ENCODE measurements around the gene PTDSS2.

The PTDSS2 gene

GRCh38 chr11:491358-491757, 41.3 kb downstream of the PTDSS2 start:
- TF ChIP-seq, protein P1, sequence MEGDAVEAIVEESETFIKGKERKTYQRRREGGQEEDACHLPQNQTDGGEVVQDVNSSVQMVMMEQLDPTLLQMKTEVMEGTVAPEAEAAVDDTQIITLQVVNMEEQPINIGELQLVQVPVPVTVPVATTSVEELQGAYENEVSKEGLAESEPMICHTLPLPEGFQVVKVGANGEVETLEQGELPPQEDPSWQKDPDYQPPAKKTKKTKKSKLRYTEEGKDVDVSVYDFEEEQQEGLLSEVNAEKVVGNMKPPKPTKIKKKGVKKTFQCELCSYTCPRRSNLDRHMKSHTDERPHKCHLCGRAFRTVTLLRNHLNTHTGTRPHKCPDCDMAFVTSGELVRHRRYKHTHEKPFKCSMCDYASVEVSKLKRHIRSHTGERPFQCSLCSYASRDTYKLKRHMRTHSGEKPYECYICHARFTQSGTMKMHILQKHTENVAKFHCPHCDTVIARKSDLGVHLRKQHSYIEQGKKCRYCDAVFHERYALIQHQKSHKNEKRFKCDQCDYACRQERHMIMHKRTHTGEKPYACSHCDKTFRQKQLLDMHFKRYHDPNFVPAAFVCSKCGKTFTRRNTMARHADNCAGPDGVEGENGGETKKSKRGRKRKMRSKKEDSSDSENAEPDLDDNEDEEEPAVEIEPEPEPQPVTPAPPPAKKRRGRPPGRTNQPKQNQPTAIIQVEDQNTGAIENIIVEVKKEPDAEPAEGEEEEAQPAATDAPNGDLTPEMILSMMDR (IDR thresholded peaks at IDR 0.05; ENCODE audit: control extremely low read depth, extremely low read depth, low read depth, missing control alignments): no peak
- ChIA-PET CTCF (no interaction called here), POLR2A (no interaction called here)
- DNase-seq (ENCODE audit: extremely low spot score): no peak

GRCh38 chr11:492427-493226, 42.5 kb downstream of the PTDSS2 start:
- POLR2A ChIA-PET: no interaction called here
- no peak for DNase-seq (ENCODE audit: extremely low spot score)
- CTCF ChIA-PET: interaction anchor here (2.3 kb wide), 1 partner anchor 9 kb away, joined by 6 read pairs; no protein-coding TSS in a partner anchor
- TF ChIP-seq, protein P1 (IDR thresholded peaks at IDR 0.05; ENCODE audit: control extremely low read depth, extremely low read depth, low read depth, missing control alignments): no peak

- TF ChIP-seq, protein P1 (IDR thresholded peaks at IDR 0.05; ENCODE audit: control extremely low read depth, extremely low read depth, low read depth, missing control alignments): no peak
- CTCF ChIA-PET: no interaction called here
- POLR2A ChIA-PET: no interaction called here
- no peak for DNase-seq (ENCODE audit: extremely low spot score)
Observed at GRCh38 chr11:494761-495536, 44.9 kb downstream of the PTDSS2 start.

DNA sequence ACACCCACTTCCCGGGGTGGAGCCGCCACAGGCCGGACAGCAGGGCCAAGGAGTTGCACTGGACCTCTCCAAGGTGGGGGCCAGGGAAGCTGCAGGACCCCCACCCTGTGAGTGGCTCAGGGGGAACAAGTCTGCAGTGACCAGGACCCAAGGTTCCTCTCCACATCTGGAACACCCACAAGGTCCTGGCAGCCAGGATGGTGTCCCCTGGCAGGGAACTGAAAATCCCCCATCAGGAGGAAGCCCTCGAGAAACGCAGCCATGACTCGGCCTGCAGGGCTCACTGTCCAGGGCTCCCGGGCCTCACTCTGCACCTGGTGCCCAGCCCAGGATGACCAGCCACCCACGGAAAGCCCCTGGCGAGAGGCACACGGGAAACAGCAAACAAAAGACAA, 45.5 kb downstream of the PTDSS2 start:
- TF ChIP-seq, protein P1 (IDR thresholded peaks at IDR 0.05; ENCODE audit: control extremely low read depth, extremely low read depth, low read depth, missing control alignments): no peak
- CTCF ChIA-PET: no interaction called here
- DNase-seq (ENCODE audit: extremely low spot score): no peak
- POLR2A ChIA-PET: no interaction called here

DNA sequence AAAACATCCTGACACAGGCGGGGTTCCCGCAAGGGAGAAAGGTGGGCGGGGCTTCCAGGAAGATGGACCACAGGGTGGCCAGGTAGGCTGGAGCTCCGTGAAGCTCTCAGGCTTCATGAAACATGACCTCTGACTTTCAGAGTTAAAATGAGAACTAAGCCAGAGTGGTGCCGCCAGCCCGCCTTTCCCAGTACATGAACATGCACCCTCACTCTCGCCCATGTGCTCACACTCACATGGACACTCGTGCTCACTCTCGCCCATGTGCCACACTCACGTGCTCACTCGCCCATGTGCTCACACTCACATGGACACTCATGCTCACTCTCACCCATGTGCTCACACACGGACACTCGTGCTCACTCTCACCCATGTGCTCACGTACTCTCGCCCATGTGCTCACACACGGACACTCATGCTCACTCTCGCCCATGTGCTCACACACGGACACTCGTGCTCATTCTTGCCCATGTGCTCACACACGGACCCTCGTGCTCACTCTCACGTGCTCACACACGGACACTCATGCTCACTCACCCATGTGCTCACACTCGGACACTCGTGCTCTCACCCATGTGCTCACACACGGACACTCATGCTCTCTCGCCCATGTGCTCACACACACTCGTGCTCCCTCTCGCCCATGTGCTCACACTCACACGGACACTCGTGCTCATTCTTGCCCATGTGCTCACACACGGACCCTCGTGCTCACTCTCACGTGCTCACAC, 46.9 kb downstream of the PTDSS2 start:
- CTCF ChIA-PET: no interaction called here
- TF ChIP-seq, protein P1 (IDR thresholded peaks at IDR 0.05; ENCODE audit: control extremely low read depth, extremely low read depth, low read depth, missing control alignments): no peak
- POLR2A ChIA-PET: no interaction called here
- DNase-seq (ENCODE audit: extremely low spot score): no peak

GRCh38 chr11:497565-498296, 47.7 kb downstream of the PTDSS2 start:
- CTCF ChIA-PET: interaction anchor here (1.3 to 1.5 kb wide), 3 partner anchors 21 to 101 kb away, joined by 3 to 8 read pairs (median 3); no protein-coding TSS in a partner anchor
- TF ChIP-seq, protein P1 (IDR thresholded peaks at IDR 0.05; ENCODE audit: control extremely low read depth, extremely low read depth, low read depth, missing control alignments): no peak
- POLR2A ChIA-PET: no interaction called here
- no peak for DNase-seq (ENCODE audit: extremely low spot score)
